Measurements from ENCODE around the gene TTLL9.

The TTLL9 gene

GRCh38 chr20:31831211-31831610 is 39.2 kb upstream of the TTLL9 start:
- H3K4me1 Mint-ChIP-seq: peaks cover 31% of the 10 kb centered on the region
- H3K9me3 Mint-ChIP-seq: no peaks in the 10 kb centered on the region
- H3K27ac Mint-ChIP-seq: peak overlapping the region in 1 of 3 experiments; percentile 33
- no peaks in the 10 kb centered on the region for H3K36me3 Mint-ChIP-seq (ENCODE audit: low read depth)
- no peak for TF ChIP-seq CTCF (IDR thresholded peaks at IDR 0.05; ENCODE audit: unreplicated experiment in 3 of 3)
- H3K4me3 Mint-ChIP-seq: no peak overlapping the region
- no peaks in the 10 kb centered on the region for H3K27me3 Mint-ChIP-seq (ENCODE audit: low read depth)

- Mint-ChIP-seq H3K27me3 (ENCODE audit: low read depth) (no peaks in the 10 kb centered on the region), H3K9me3 (no peaks in the 10 kb centered on the region), H3K4me3 (no peak overlapping the region), H3K27ac (peak overlapping the region in 2 of 3 experiments; percentile 33 to 59), H3K36me3 (ENCODE audit: low read depth) (no peaks in the 10 kb centered on the region), H3K4me1 (peaks cover 33% of the 10 kb centered on the region)
- no peak for TF ChIP-seq CTCF (IDR thresholded peaks at IDR 0.05; ENCODE audit: unreplicated experiment in 3 of 3)
These were observed 38.6 kb upstream of the TTLL9 start for GRCh38 chr20:31831771-31832306.

- Mint-ChIP-seq H3K27ac (peak overlapping the region in 2 of 3 experiments; percentile 78 to 89), H3K27me3 (ENCODE audit: low read depth) (no peaks in the 10 kb centered on the region), H3K36me3 (ENCODE audit: low read depth) (no peaks in the 10 kb centered on the region), H3K4me3 (no peak overlapping the region), H3K9me3 (no peaks in the 10 kb centered on the region), H3K4me1 (peaks cover 33% of the 10 kb centered on the region)
- TF ChIP-seq CTCF (IDR thresholded peaks at IDR 0.05; ENCODE audit: unreplicated experiment in 3 of 3): peak; percentile 82 to 92 (median 90)
These were observed 37.1 kb upstream of the TTLL9 start for GRCh38 chr20:31833130-31833930.

GRCh38 chr20:31833931-31834521 is 36.4 kb upstream of the TTLL9 start:
- Mint-ChIP-seq H3K4me1 (peaks cover 33% of the 10 kb centered on the region), H3K27ac (peak overlapping the region in 2 of 3 experiments; percentile 78 to 89), H3K4me3 (no peak overlapping the region), H3K9me3 (no peaks in the 10 kb centered on the region), H3K36me3 (ENCODE audit: low read depth) (no peaks in the 10 kb centered on the region), H3K27me3 (ENCODE audit: low read depth) (no peaks in the 10 kb centered on the region)
- no peak for TF ChIP-seq CTCF (IDR thresholded peaks at IDR 0.05; ENCODE audit: unreplicated experiment in 3 of 3)

GRCh38 chr20:31835554-31835953 is 34.9 kb upstream of the TTLL9 start:
- peak overlapping the region in 2 of 3 experiments; percentile 44 to 88 for H3K27ac Mint-ChIP-seq
- no peak for TF ChIP-seq CTCF (IDR thresholded peaks at IDR 0.05; ENCODE audit: unreplicated experiment in 3 of 3)
- H3K36me3 Mint-ChIP-seq (ENCODE audit: low read depth): no peaks in the 10 kb centered on the region
- H3K4me3 Mint-ChIP-seq: no peak overlapping the region
- no peaks in the 10 kb centered on the region for H3K9me3 Mint-ChIP-seq
- H3K4me1 Mint-ChIP-seq: peaks cover 30% of the 10 kb centered on the region
- no peaks in the 10 kb centered on the region for H3K27me3 Mint-ChIP-seq (ENCODE audit: low read depth)
